ENCODE data around the gene ARTN.

Gene ARTN

GRCh38 chr1:43949678-43950077 is 16.1 kb downstream of the ARTN start:
- DNase-seq = no peak

- no peak for DNase-seq
These were observed 17.7 kb downstream of the ARTN start for GRCh38 chr1:43951021-43951985.

- no peak for DNase-seq
These were observed 19.2 kb downstream of the ARTN start for GRCh38 chr1:43952731-43953346.

- no peak for DNase-seq
These were observed 19.8 kb downstream of the ARTN start for GRCh38 chr1:43953361-43953760.

GRCh38 chr1:43954036-43954435 is 20.4 kb downstream of the ARTN start:
- no peak for DNase-seq

GRCh38 chr1:43956234-43956633 is 22.6 kb downstream of the ARTN start:
- DNase-seq = no peak

- no peak for DNase-seq
These were observed 23.9 kb downstream of the ARTN start for GRCh38 chr1:43957407-43958040.

- DNase-seq = no peak
These were observed 25.0 kb downstream of the ARTN start for GRCh38 chr1:43958351-43959255.

- no peak for DNase-seq
These were observed 27.2 kb downstream of the ARTN start for GRCh38 chr1:43960798-43961197.

- DNase-seq = no peak
These were observed 28.1 kb downstream of the ARTN start for GRCh38 chr1:43961692-43962091.

- no peak for DNase-seq
These were observed 28.7 kb downstream of the ARTN start for GRCh38 chr1:43962324-43962723.

- DNase-seq = no peak
These were observed 29.4 kb downstream of the ARTN start for GRCh38 chr1:43963006-43963405.

- DNase-seq = no peak
These were observed 30.3 kb downstream of the ARTN start for GRCh38 chr1:43963890-43964289.

GRCh38 chr1:43965316-43965715 is 31.7 kb downstream of the ARTN start:
- DNase-seq = no peak

GRCh38 chr1:43968348-43968948 is 34.8 kb downstream of the ARTN start:
- no peak for DNase-seq

- no peak for DNase-seq
These were observed 35.8 kb downstream of the ARTN start for GRCh38 chr1:43969416-43969745.

- peak; percentile 94 to 96 for DNase-seq
These were observed 36.3 kb downstream of the ARTN start, which contains the start of gene DPH2 for GRCh38 chr1:43969746-43970466. Gene DPH2, plus strand, starts transcription at chr1:43970010. Its CDS starts 166 bp downstream, at chr1:43970176.

GRCh38 chr1:43970502-43970901 is 36.9 kb downstream of the ARTN start:
- DNase-seq = no peak

- DNase-seq = no peak
These were observed 37.3 kb downstream of the ARTN start for GRCh38 chr1:43970911-43971310.

GRCh38 chr1:43971336-43971980 is 37.9 kb downstream of the ARTN start:
- no peak for DNase-seq

GRCh38 chr1:43973981-43974442 is 40.4 kb downstream of the ARTN start:
- DNase-seq = no peak
